CD8-positive, alpha-beta memory T cell (primary cell): ENCODE data around the gene ALCAM. TPM values are rescaled to one million over a fixed set of nuclear protein-coding genes. Genes with fewer than 3 reads are reported as not detected.

Source experiments
- CTCF ChIA-PET: fragments of 350-600 bp; sonication (Branson Sonifier 250); formaldehyde crosslinking; loops from one replicate; lab custom pipeline; 2021; ENCODE audit warnings: antibody characterized with exemption; lab: Charles Lee
- POLR2A ChIA-PET: fragments of 350-600 bp; sonication (Branson Sonifier 250); formaldehyde crosslinking; loops from one replicate; lab custom pipeline; 2021; ENCODE audit warnings: antibody characterized with exemption; lab: Charles Lee
- DNase-seq, 5 donors: peaks; one replicate each; pipeline versions ENCODE4 v3.0.0 to v3.0.0-alpha.2; 2020 to 2022; ENCODE audit warnings: mixed read lengths in 1 of 5
- H3K27ac ChIP-seq: one replicate; pipeline ENCODE4 v1.7.0; 2013; ENCODE audit warnings: low read depth, mild to moderate bottlenecking, low read length, moderate library complexity
- H3K27me3 ChIP-seq: 2 replicates; pipeline ENCODE4 v1.7.0; 2013; ENCODE audit warnings: low read length, mild to moderate bottlenecking; ENCODE audit not compliant: insufficient read depth, poor library complexity, severe bottlenecking
- H3K36me3 ChIP-seq: 2 replicates; pipeline ENCODE4 v1.7.0; 2013; ENCODE audit warnings: mild to moderate bottlenecking, low read length, moderate library complexity; ENCODE audit not compliant: insufficient read depth
- H3K4me1 ChIP-seq: 2 replicates; pipeline ENCODE4 v1.7.0; 2013; ENCODE audit warnings: mild to moderate bottlenecking, low read length, moderate library complexity; ENCODE audit not compliant: insufficient read depth
- H3K4me3 ChIP-seq: 2 replicates; pipeline ENCODE4 v1.7.0; 2013; ENCODE audit warnings: mild to moderate bottlenecking, low read length
- H3K9me3 ChIP-seq: 2 replicates; pipeline ENCODE4 v1.7.0; 2013; ENCODE audit warnings: mild to moderate bottlenecking, low read length
- H3K27ac Mint-ChIP-seq, 8 donors: one replicate each; pipeline ENCODE4 v1.8.0; 2020 to 2021; ENCODE audit warnings: mixed read lengths in 8 of 8, mild to moderate bottlenecking in 6 of 8, inconsistent platforms in 3 of 8, moderate library complexity in 3 of 8
- H3K27me3 Mint-ChIP-seq, 2 donors: one replicate each; pipeline ENCODE4 v1.8.0; 2020 to 2021; ENCODE audit warnings: mixed read lengths in 2 of 2, mild to moderate bottlenecking in 1 of 2, moderate library complexity in 1 of 2
- H3K36me3 Mint-ChIP-seq, 3 donors: one replicate each; pipeline ENCODE4 v1.8.0; 2020 to 2021; ENCODE audit warnings: mixed read lengths in 3 of 3, inconsistent platforms in 1 of 3, mild to moderate bottlenecking in 1 of 3
- H3K4me1 Mint-ChIP-seq, 3 donors: one replicate each; pipeline ENCODE4 v1.8.0; 2020 to 2021; ENCODE audit warnings: mixed read lengths in 3 of 3, inconsistent platforms in 1 of 3, mild to moderate bottlenecking in 1 of 3
- H3K4me3 Mint-ChIP-seq, 7 donors: one replicate each; pipeline ENCODE4 v1.8.0; 2020 to 2021; ENCODE audit warnings: mixed read lengths in 7 of 7, mild to moderate bottlenecking in 6 of 7, moderate library complexity in 4 of 7, inconsistent platforms in 2 of 7
- H3K9me3 Mint-ChIP-seq, 5 donors: one replicate each; pipeline ENCODE4 v1.8.0; 2020 to 2022; ENCODE audit warnings: mixed read lengths in 5 of 5, mild to moderate bottlenecking in 3 of 5, moderate library complexity in 2 of 5, inconsistent platforms in 1 of 5
- polyA plus RNA-seq: library from polyadenylated mRNA; unstranded; fragments of 300-500 nt; fragmentation: Illumina TruSeq; gene quantifications from one replicate; pipeline ENCODE4 v1.2.3, GENCODE V29; 2021
- total RNA-seq, 2 experiments: library from RNA; stranded (reverse); gene quantifications; one replicate each; pipeline ENCODE4 v1.2.3, GENCODE V29; 2021

Gene ALCAM
- total and polyA plus RNA-seq, 3 experiments from 2014 or later, result 6.4 to 26.9 (median 26.1) TPM

DNA sequence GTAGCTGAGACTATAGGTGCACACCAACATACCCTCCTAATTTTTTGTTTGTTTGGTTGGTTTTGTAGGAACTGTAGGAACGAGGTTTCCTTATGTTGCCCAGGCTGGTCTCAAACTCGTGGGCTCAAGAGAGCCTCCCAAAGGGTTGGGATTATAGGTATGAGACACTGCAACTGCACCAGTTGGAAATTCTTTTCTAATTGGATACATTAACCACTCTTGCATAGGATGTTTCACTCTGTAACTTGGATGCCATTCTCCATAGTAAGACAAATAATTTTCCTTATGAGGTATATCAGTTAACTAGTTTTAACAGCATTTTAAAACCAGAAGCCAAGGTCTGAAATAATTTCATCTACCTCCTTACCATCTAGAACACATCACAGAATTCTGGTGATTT, 6.7 kb upstream of the ALCAM start:
- H3K4me1 ChIP-seq, result no peaks in the 10 kb centered on the region
- no peaks in the 10 kb centered on the region for H3K9me3 ChIP-seq
- no peak for DNase-seq
- peaks cover 0 to under 1% (median 0%) of the 10 kb centered on the region in 3 donors for H3K36me3 Mint-ChIP-seq
- H3K27ac Mint-ChIP-seq, result no peak overlapping the region
- no peak overlapping the region for H3K27ac ChIP-seq
- CTCF ChIA-PET, result no interaction called here
- POLR2A ChIA-PET, result no interaction called here
- no peaks in the 10 kb centered on the region for H3K9me3 Mint-ChIP-seq
- H3K4me3 Mint-ChIP-seq, result no peak overlapping the region
- H3K4me1 Mint-ChIP-seq, result peaks cover 0 to 2% (median under 1%) of the 10 kb centered on the region in 3 donors
- H3K27me3 Mint-ChIP-seq, result peaks cover 6 to 12% of the 10 kb centered on the region in 2 donors
- H3K36me3 ChIP-seq, result no peaks in the 10 kb centered on the region
- H3K27me3 ChIP-seq, result peaks cover 4% of the 10 kb centered on the region
- no peak overlapping the region for H3K4me3 ChIP-seq

DNA sequence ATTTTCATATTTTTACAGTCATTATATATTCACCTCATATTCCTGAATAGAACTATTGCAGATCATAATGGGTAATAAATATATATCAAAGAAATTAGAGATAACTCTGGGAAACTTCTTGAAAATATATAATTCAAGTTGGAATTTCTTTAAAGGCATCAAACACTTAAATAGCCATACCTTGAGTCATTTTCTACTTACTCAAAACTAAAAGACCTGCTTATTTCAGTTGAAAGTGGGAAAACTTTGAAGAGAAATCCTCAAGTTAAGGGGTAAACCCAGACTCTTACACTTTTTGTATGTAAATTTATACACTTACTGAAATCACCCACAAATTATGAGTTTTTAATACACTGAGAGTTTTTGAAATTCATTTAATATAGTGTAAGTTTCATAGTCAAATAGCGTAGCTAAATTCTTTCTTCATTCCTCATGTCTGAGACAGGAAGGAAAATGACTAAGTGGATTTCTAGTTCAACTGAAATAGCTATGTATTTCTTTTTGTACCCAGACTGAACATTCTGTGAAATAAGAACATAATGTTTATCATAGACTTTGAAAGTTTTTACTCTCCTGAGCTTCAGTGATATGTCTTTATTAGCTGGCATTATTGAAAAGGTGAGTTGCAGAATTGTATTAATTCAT, 4.6 kb upstream of the ALCAM start:
- H3K27me3 Mint-ChIP-seq, result peaks cover 5 to 13% of the 10 kb centered on the region in 2 donors
- ChIA-PET POLR2A (no interaction called here), CTCF (no interaction called here)
- H3K4me1 ChIP-seq, result peaks cover 8% of the 10 kb centered on the region
- no peak overlapping the region for H3K27ac ChIP-seq
- no peak for DNase-seq
- H3K9me3 ChIP-seq, result no peaks in the 10 kb centered on the region
- H3K36me3 Mint-ChIP-seq, result peaks cover 0 to 2% (median 0%) of the 10 kb centered on the region in 3 donors
- H3K36me3 ChIP-seq, result no peaks in the 10 kb centered on the region
- peaks cover 12 to 16% (median 13%) of the 10 kb centered on the region in 3 donors for H3K4me1 Mint-ChIP-seq
- no peak overlapping the region for H3K4me3 ChIP-seq
- no peaks in the 10 kb centered on the region for H3K9me3 Mint-ChIP-seq
- H3K27ac Mint-ChIP-seq, result no peak overlapping the region
- no peak overlapping the region for H3K4me3 Mint-ChIP-seq
- no peaks in the 10 kb centered on the region for H3K27me3 ChIP-seq

DNA sequence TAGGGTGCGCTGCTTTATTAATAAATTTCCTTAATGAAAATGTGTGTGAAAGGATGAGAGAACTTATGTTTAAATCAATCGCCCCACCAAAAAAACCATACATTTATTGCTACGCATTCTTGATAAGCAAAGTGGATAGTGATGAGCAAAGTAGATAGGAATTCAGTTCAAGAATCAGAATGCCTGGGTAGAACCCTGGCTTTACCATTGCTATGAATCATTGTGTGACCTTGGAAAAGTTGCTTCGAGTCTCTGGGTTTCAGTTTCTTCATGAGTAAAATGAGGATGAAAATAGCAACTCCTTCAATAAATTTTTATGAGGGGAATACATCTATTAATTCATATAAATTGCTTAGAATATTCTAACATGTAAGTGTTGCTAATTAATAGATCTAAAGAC, 2.6 kb upstream of the ALCAM start:
- peaks cover 0 to 11% (median 0%) of the 10 kb centered on the region in 3 donors for H3K36me3 Mint-ChIP-seq
- no peak overlapping the region for H3K4me3 Mint-ChIP-seq
- H3K9me3 ChIP-seq, result no peaks in the 10 kb centered on the region
- no peaks in the 10 kb centered on the region for H3K36me3 ChIP-seq
- H3K27me3 ChIP-seq, result no peaks in the 10 kb centered on the region
- ChIA-PET CTCF (no interaction called here), POLR2A (no interaction called here)
- no peak overlapping the region for H3K4me3 ChIP-seq
- H3K27ac ChIP-seq, result no peak overlapping the region
- H3K4me1 ChIP-seq, result peaks cover 16% of the 10 kb centered on the region
- peaks cover 7 to 11% of the 10 kb centered on the region in 2 donors for H3K27me3 Mint-ChIP-seq
- no peak overlapping the region for H3K27ac Mint-ChIP-seq
- DNase-seq, result no peak
- no peaks in the 10 kb centered on the region for H3K9me3 Mint-ChIP-seq
- peaks cover 22 to 31% (median 26%) of the 10 kb centered on the region in 3 donors for H3K4me1 Mint-ChIP-seq

DNA sequence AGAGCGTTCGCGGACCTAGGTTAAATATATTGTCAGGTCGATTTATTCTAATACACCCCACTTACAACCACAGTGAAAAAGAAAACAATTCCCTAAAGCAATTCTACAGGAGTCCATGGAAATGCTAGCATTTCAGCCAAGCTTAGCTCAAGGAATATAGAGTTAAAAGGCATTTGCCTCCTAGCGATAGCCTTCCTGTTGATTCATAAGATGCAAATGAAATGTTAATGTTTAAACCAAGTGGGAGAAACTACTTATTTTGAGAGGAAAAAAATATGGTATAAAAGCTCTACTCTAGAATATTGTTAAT, 1.7 kb upstream of the ALCAM start:
- Histone ChIP-seq H3K9me3 (no peaks in the 10 kb centered on the region), H3K4me1 (peaks cover 19% of the 10 kb centered on the region), H3K4me3 (no peak overlapping the region), H3K27ac (no peak overlapping the region), H3K27me3 (no peaks in the 10 kb centered on the region), H3K36me3 (no peaks in the 10 kb centered on the region)
- Mint-ChIP-seq H3K27ac (no peak overlapping the region), H3K27me3 (peaks cover 6 to 7% of the 10 kb centered on the region in 2 donors), H3K4me3 (peak overlapping the region in 5 of 7 donors; percentile 87 to 94 (median 90)), H3K36me3 (peaks cover 0 to 17% (median 0%) of the 10 kb centered on the region in 3 donors), H3K4me1 (peaks cover 26 to 37% (median 32%) of the 10 kb centered on the region in 3 donors), H3K9me3 (no peaks in the 10 kb centered on the region)
- POLR2A ChIA-PET, result no interaction called here
- CTCF ChIA-PET, result interaction anchor here (1.5 kb wide), 1 partner anchor 9 kb away, joined by 3 read pairs; no protein-coding TSS in a partner anchor
- no peak for DNase-seq

DNA sequence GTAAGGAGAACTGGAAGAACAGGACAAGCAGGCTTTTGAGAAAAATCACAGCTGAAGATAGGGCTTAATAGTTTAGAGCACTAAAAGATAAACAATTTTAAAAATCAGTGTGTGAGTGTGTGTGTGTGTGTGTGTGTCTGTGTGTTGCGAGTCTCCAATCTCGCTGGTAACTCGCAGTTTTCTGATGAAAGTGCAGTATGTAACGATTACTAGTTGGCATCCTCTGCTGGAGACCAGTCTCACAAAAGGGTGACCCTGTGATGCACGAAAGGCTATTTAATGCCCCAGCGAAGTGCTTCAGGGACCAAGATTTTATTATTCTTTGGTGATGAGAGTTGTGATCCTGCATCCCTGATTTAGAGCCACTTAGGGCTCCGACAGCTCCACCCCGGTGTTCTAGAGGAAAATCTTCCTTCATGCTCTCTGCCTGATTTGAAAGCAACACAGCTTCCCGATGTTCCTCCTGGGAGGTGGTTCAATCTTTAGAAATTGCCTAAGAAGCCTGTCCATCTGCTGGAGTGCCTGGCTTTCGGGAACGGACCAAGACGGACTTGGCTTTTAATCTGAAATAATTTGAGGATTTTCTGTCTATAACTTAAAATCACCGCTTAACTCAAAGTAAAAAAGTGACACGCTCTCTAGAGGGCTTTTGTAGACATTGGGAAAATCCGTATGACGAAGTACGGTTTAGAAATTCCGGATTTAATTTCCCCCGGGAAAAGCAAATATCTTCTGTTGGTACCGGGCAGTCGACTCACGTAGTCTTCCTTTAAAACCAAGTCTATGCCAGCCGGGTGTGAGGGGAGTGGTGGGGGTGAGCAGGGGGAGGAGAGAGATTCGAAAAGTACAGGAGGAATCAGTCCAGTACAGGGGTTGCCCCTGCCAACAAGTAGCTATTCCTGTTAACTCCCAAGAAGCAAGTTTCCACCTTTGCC, 1.1 kb upstream of the ALCAM start:
- H3K9me3 Mint-ChIP-seq, result no peaks in the 10 kb centered on the region
- DNase-seq, result peak in 1 of 5 donors; percentile 3
- H3K27ac ChIP-seq, result no peak overlapping the region
- H3K4me3 ChIP-seq, result peak overlapping the region; percentile 91
- POLR2A ChIA-PET, result no interaction called here
- H3K27ac Mint-ChIP-seq, result peak overlapping the region in 4 of 8 donors; percentile 11 to 94 (median 78)
- peaks cover 0 to 17% (median 0%) of the 10 kb centered on the region in 3 donors for H3K36me3 Mint-ChIP-seq
- no peaks in the 10 kb centered on the region for H3K36me3 ChIP-seq
- peaks cover 20% of the 10 kb centered on the region for H3K4me1 ChIP-seq
- CTCF ChIA-PET, result interaction anchor here (1.5 to 2.0 kb wide), 2 partner anchors 8 to 10 kb away, joined by 3 to 5 read pairs; no protein-coding TSS in a partner anchor
- H3K27me3 ChIP-seq, result no peaks in the 10 kb centered on the region
- H3K4me1 Mint-ChIP-seq, result peaks cover 26 to 38% (median 32%) of the 10 kb centered on the region in 3 donors
- H3K27me3 Mint-ChIP-seq, result peaks cover 6 to 7% of the 10 kb centered on the region in 2 donors
- no peaks in the 10 kb centered on the region for H3K9me3 ChIP-seq
- peak overlapping the region; percentile 87 to 95 (median 92) for H3K4me3 Mint-ChIP-seq

DNA sequence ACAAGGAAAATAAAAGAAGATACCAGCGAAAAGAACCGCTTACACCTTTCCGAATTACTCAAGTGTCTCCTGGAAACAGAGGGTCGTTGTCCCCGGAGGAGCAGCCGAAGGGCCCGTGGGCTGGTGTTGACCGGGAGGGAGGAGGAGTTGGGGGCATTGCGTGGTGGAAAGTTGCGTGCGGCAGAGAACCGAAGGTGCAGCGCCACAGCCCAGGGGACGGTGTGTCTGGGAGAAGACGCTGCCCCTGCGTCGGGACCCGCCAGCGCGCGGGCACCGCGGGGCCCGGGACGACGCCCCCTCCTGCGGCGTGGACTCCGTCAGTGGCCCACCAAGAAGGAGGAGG, 325 bp downstream of the ALCAM start:
- Histone ChIP-seq H3K36me3 (no peaks in the 10 kb centered on the region), H3K27ac (peak overlapping the region; percentile 85), H3K27me3 (no peaks in the 10 kb centered on the region), H3K4me3 (peak overlapping the region; percentile 91), H3K4me1 (peaks cover 20% of the 10 kb centered on the region), H3K9me3 (no peaks in the 10 kb centered on the region)
- Mint-ChIP-seq H3K27ac (peak overlapping the region in 7 of 8 donors; percentile 68 to 94 (median 82)), H3K36me3 (peaks cover 0 to 17% (median 0%) of the 10 kb centered on the region in 3 donors), H3K9me3 (no peaks in the 10 kb centered on the region), H3K4me3 (peak overlapping the region; percentile 87 to 95 (median 92)), H3K27me3 (peaks cover 5 to 6% of the 10 kb centered on the region in 2 donors), H3K4me1 (peaks cover 26 to 38% (median 32%) of the 10 kb centered on the region in 3 donors)
- ChIA-PET CTCF (interaction anchor here (1.1 to 2.0 kb wide), 2 partner anchors 9 to 12 kb away, joined by 3 to 5 read pairs; no protein-coding TSS in a partner anchor), POLR2A (no interaction called here)
- DNase-seq, result peak in 4 of 5 donors; percentile 20 to 61 (median 33)

DNA sequence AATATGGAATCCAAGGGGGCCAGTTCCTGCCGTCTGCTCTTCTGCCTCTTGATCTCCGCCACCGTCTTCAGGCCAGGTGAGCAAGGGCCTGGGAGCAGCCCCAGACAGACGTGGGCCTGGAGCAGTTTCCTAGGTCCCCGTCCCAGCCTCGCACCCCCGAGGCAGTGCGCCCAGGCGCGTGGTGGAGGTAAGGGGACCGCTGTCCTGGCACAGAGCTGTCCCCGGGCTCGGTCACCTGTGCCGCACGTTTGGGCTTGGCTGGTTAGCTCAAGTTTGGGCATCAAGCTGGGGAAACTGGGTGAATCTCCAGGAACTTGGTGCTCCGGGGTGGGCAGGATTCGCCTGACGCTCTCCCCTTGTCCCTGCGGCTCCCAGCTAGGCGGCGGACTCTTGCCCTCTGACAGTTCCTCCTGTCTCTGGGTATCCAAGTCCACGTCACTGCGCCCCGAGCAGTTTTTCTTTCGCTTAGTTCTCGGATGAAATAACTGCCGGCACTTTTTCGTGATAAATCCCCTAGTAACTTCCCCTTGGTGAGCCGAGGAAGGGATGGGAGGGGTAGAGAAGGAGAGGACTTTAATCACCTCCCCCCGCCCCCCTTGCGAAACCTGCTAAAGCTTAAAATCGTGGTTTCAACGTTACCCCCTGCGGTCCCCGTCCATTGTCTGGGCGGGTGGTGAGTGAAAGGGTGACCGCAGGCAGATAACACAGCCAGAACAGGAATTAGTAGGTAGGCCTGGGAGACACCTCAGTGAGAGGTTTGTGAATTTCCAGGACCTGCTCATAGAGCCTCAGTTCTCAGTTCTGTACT, 901 bp downstream of the ALCAM start:
- CTCF ChIA-PET, result interaction anchor here (1.1 to 2.0 kb wide), 2 partner anchors 9 to 12 kb away, joined by 3 to 5 read pairs; no protein-coding TSS in a partner anchor
- Histone ChIP-seq H3K27ac (peak overlapping the region; percentile 85), H3K27me3 (no peaks in the 10 kb centered on the region), H3K36me3 (no peaks in the 10 kb centered on the region), H3K4me1 (peaks cover 20% of the 10 kb centered on the region), H3K9me3 (no peaks in the 10 kb centered on the region), H3K4me3 (peak overlapping the region; percentile 91)
- H3K27me3 Mint-ChIP-seq, result peaks cover 5 to 6% of the 10 kb centered on the region in 2 donors
- H3K27ac Mint-ChIP-seq, result peak overlapping the region; percentile 98 to 100 (median 99)
- H3K9me3 Mint-ChIP-seq, result no peaks in the 10 kb centered on the region
- peaks cover 0 to 17% (median 0%) of the 10 kb centered on the region in 3 donors for H3K36me3 Mint-ChIP-seq
- peak; percentile 36 to 76 (median 59) for DNase-seq
- H3K4me3 Mint-ChIP-seq, result peak overlapping the region; percentile 87 to 95 (median 94)
- POLR2A ChIA-PET, result interaction anchor here (0.6 kb wide), 1 partner anchor 9 kb away, joined by 4 read pairs; no protein-coding TSS in a partner anchor
- H3K4me1 Mint-ChIP-seq, result peaks cover 26 to 38% (median 32%) of the 10 kb centered on the region in 3 donors
